A549 treated with DMSO at 1 μM for 4 hours (cell line): ENCODE data around the gene SUZ12. TPM values are rescaled to one million over a fixed set of nuclear protein-coding genes. Genes with fewer than 3 reads are reported as not detected.

Experiments used
- total RNA-seq: library from RNA; stranded (reverse); fragments of 200-300 nt; extraction: Qiagen RNA extraction; gene quantifications from 5 replicates; pipeline ENCODE4 v1.2.3, GENCODE V29; 2022; ENCODE audit warnings: low read depth

SUZ12 gene
- 25.4 to 37.4 TPM (median 31.5 TPM) in 5 replicates for total RNA-seq

GRCh38 chr17:31936615-31937609 lies at the start of gene SUZ12:
TSS of gene SUZ12 (plus strand) at chr17:31937007. CDS start at chr17:31937247, 240 bp downstream.

GRCh38 chr17:32006957-32007462 lies 70.2 kb downstream of the SUZ12 start, which contains the start of gene LRRC37B:
TSS of gene LRRC37B (plus strand) at chr17:32007383. CDS start at chr17:32021393, 14,010 bp downstream.

Other genes with a start within 250 kb of the SUZ12 start
- 114 to 169 TPM (median 158 TPM) in 5 replicates for gene COPRS, start 77.8 kb upstream of the SUZ12 start, total RNA-seq
- gene UTP6, start 35.3 kb upstream of the SUZ12 start, total RNA-seq = 43.7 to 93.4 TPM (median 82.6 TPM) in 5 replicates
- gene LRRC37B, start 70.4 kb downstream of the SUZ12 start, total RNA-seq = 9.2 to 10.3 TPM (median 9.7 TPM) in 5 replicates
- gene RHOT1, start 205.5 kb downstream of the SUZ12 start, total RNA-seq = 18.3 to 31.1 TPM (median 28.3 TPM) in 5 replicates